GM19463 (cell line): ENCODE results near the gene WDR1.

Source experiments
- ATAC-seq: cut with Tn5 transposase; IDR thresholded peaks from one replicate; pipeline ENCODE4 v1.9.1; 2021; ENCODE audit warnings: mild to moderate bottlenecking, moderate library complexity; ENCODE audit not compliant: unreplicated experiment

Gene WDR1

DNA sequence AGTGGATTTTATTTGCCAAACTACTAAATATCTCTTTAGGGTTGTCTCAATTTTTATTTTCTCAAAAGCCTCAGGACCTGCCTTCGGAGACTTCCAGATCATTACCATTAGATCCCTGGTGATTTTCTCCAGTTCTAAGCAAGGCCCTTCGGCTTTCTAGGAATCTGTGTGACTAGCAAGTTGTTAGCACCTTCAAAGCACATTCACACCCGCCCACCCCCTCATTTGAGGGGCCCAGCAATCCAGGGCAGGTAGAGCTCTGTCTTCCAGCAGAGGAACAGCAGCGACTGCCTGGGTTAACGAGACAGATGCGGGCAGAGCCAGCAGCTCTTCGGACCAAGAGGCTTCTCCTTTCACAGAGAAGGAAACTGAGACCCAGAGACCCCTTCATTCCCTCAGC, 2.0 kb downstream of the WDR1 start:
- ATAC-seq, result no peak

DNA sequence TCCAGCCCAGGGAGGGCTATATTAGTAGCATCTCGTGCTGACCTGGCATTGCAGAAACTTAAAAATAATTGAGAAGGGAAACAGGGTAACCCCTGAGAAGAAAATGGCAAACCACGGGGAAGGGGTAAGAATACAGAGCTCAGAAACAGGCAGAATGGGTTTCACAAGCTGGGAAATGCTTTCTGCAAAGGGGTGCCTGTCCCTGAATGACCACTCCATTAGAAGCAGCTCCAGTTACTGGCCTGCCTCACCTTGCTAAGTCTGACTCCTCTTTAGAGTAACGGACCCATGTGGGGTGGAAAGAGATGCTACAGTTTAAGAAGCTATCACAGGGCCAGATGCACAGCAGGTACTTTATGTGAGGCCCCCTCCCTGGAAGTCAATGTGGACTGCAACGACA, 2.5 kb downstream of the WDR1 start:
- ATAC-seq, result no peak

DNA sequence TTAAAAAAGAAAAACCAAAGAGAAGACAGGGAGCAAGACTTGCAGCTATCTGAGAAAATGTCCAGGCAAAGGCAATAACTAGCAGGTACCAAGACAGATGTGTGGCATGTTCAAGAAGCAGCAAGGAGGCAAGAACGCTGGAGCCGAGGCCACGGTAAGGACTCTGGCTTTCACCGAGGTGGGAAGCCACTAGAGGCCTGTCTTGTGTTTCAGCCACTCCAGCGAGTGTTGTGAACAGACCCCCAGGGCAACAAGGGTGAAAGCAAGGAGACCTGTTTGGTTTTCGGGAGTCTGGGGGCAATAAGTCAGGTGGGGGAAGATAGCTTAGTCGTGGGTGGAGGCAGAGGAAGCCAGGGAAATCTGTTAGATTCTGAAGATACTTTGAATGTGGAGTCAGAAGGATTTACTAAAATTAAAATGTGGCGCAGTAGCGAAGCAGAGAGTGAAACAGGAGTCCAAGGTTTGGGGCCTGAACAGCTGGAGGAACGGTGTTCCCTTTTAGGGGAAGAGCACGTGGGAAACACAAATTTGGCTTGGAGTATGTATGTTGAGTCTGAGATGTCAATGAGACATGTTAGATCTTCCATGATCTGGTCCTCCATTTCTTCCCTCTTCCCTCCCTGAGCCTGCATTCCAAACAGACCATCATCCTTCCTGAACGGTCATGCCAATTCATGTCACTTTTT, 3.1 kb downstream of the WDR1 start:
- ATAC-seq, result no peak

DNA sequence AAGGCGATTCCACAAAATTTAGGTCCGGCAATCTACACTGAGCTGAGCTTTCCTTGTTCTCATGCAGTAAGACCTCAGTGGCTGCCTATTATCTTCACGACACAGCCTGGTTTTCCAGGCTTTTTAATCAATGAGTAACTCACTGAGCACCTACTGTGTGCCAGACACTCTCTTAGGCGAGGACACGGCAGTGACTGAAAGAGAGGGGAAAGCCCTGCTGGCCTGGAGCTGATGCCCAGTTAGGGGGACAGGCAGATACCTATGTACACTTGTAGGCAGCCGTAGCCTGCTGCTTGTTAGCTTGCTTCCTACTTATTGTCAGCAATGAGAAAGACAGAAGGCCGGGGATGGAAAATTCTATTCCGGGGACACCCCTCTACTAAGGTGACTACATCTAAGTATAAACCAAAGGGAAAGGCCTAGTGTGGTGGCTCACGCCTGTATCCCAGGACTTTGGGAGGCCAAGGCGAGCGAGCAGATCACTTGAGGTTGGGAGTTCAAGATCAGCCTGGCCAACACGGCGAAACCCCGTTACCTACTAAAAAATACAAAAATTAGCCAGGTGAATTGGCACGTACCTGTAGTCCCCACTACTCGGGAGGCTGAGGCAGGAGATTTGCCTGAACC, 3.8 kb downstream of the WDR1 start:
- ATAC-seq, result no peak

- no peak for ATAC-seq
Observed at GRCh38 chr4:10111067-10111801, 5.4 kb downstream of the WDR1 start.

- no peak for ATAC-seq
Observed at GRCh38 chr4:10109995-10110670, 6.5 kb downstream of the WDR1 start.

- ATAC-seq, result no peak
Observed at GRCh38 chr4:10108818-10109783, 7.5 kb downstream of the WDR1 start.

GRCh38 chr4:10108391-10108790, 8.2 kb downstream of the WDR1 start:
- ATAC-seq, result no peak

- no peak for ATAC-seq
Observed at GRCh38 chr4:10107111-10108091, 9.2 kb downstream of the WDR1 start.

- peak; percentile 62 for ATAC-seq
Observed at GRCh38 chr4:10106421-10107039, 10.1 kb downstream of the WDR1 start.

- no peak for ATAC-seq
Observed at GRCh38 chr4:10105920-10106319, 10.7 kb downstream of the WDR1 start.

DNA sequence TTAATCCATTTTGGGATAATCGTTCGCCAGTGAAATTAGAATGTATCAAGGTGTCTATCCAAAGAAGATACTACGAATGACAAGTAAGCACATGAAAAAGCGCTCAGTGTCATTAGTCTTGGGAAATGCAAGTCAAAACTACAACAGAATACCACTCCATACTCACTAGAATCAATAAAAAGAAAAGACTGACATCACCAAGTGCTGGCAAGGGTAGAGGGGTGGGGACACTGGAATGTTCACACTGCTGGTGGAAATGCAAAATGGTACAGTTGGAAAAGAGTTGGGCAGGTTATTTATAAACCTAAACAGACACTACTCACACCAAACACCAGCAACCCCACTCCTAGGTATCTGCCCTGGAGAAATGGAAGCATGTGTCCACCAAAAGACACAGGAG, 11.2 kb downstream of the WDR1 start:
- ATAC-seq, result no peak

DNA sequence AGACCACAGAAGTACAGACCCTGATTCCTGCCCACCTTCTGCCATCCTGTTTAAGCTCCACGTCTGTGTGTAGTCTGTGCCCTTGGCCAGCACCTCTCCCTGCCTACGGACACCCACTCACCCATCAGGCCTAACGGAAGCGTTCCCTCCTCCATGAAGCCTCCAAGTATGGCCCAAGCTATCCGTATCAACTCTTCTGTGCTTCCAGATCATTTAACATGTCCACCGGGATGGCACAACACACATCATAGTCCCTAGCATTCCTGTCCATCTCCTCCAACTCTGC, 11.7 kb downstream of the WDR1 start:
- no peak for ATAC-seq

DNA sequence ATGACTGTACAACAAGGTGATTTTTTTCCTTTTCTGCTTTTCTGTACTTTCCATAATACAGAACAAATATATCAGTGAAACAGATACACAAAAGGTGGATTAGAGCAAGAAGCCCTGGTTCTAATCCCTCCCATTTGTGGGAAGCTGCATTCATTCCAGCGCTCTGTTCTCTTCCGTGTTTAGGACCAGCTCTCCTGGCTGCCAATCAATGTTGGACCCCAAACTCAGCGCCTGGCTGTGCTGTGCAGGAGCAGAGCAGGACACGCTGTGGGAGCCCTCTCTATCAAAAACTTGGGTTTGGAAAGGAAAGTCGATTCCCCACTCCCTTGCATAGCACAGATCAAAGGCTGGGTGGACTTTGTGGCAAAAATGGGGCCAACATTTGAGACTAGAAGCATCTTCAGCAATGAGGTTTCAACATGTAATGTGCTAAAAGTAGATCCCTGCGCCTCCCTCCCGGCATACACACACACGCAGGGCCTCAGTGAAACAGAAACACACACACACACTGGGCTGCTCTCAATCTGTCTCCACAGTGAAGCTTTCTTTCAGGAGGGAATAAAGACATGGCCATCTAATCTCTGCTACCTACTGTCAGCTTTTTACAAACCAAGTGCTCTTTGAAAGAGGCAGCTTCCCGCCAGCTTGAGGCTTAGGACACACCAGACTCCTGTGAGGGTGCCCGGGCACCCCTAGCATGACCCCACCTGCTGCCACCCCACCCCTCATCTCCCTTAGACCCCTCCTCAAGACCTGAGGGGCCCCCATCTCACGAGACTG, 12.2 kb downstream of the WDR1 start:
- no peak for ATAC-seq

DNA sequence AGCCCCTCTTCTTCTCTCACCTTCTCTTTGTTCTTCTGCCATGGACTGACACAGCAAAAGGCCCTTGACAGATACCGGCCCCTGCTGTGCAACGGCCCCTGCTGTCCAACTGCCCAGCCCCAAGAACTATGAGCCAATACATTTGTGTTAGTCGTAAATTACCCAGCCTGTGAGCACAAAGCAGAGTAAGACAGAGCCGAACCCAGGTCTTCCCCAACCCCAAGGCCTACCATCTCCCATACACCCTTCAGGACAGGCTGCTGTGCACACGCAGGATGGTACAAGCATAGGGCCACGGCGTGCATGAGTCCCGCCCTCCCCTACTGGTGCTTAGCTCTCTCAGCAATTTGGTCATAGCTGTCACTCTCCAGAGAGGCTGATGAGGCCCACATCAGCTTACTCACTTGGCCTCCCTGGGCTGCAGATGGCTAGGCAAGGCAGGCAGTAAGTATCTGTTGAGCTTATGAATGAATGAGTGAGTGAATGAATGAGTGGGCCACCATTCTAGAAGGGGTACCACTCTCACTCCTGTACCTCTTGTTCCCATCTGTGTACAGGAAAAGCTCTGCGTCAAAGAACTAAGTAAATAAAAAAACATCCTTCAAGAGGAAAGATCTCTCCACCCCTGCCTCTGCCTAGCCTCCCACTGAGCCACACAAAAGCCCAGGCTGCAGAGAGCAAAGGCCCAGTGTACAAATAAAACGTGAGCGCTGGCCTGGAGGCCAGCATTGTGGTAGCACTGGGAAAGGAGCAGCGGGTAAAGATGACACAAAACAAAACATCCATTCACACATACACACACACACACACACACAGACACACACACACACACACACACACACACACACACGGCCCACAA, 13.9 kb downstream of the WDR1 start:
- ATAC-seq, result no peak

DNA sequence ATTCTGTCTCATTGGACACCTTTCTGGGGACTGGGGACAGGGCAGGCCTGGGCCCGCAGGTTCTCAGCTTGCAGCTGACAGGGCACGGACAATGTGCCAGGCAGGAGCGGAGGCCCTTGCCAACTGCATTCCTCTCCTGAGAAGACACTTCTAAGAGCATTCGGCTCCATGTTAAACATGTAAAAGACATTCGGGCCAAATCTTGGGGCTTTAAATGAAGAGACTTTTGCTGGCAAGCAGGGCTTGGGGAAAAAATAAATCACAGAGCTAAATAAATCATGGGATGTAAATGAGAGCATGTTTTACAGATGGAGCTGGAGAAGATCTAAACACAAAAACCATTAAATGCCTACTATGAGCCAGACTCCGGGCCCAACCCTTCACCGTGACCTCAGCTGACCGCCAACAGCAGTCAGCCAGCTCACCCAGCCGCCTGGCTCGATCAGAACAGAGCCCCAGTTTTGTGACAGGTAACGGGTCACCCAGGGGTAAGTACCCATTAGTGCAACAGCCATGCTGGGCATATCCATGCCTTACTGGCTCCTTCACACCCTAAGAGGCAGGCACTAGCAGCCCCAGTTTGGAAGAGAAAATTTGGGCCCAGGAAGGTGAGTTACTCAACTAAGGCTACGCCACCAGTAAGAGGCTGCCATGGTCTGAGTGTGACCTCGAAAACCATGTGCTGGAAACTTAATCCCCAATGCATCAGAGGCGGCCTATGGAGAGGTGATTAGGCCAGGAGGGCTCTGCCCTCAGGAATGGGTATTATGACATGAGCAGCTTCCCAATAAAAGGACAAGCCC, 14.7 kb downstream of the WDR1 start:
- ATAC-seq, result no peak
